ENCODE results near the gene CDH4.

The CDH4 gene

GRCh38 chr20:61524951-61525666 lies 273.0 kb downstream of the CDH4 start:
- no peak for FAIRE-seq

- FAIRE-seq: no peak
These were observed 273.8 kb downstream of the CDH4 start for GRCh38 chr20:61525781-61526431.

GRCh38 chr20:61526907-61527306 lies 274.8 kb downstream of the CDH4 start:
- no peak for FAIRE-seq

GRCh38 chr20:61527626-61528025 lies 275.6 kb downstream of the CDH4 start:
- no peak for FAIRE-seq

- no peak for FAIRE-seq
These were observed 276.5 kb downstream of the CDH4 start for GRCh38 chr20:61528591-61528990.

GRCh38 chr20:61529354-61529753 lies 277.3 kb downstream of the CDH4 start:
- FAIRE-seq: no peak

- FAIRE-seq: no peak
These were observed 279.7 kb downstream of the CDH4 start for GRCh38 chr20:61531553-61532345.

GRCh38 chr20:61532736-61533135 lies 280.7 kb downstream of the CDH4 start:
- FAIRE-seq: no peak

GRCh38 chr20:61533231-61533631 lies 281.2 kb downstream of the CDH4 start:
- FAIRE-seq: no peak

- FAIRE-seq: no peak
These were observed 282.3 kb downstream of the CDH4 start for GRCh38 chr20:61534346-61534745.

GRCh38 chr20:61535091-61535490 lies 283.0 kb downstream of the CDH4 start:
- no peak for FAIRE-seq

GRCh38 chr20:61535536-61535935 lies 283.5 kb downstream of the CDH4 start:
- FAIRE-seq: no peak

GRCh38 chr20:61535956-61536355 lies 283.9 kb downstream of the CDH4 start:
- no peak for FAIRE-seq

- no peak for FAIRE-seq
These were observed 284.6 kb downstream of the CDH4 start for GRCh38 chr20:61536671-61537070.

GRCh38 chr20:61537239-61538182 lies 285.4 kb downstream of the CDH4 start:
- no peak for FAIRE-seq

GRCh38 chr20:61538183-61538942 lies 286.3 kb downstream of the CDH4 start:
- FAIRE-seq: no peak

- FAIRE-seq: no peak
These were observed 286.8 kb downstream of the CDH4 start for GRCh38 chr20:61538943-61539265.

- FAIRE-seq: no peak
These were observed 287.8 kb downstream of the CDH4 start for GRCh38 chr20:61539706-61540360.

GRCh38 chr20:61541537-61541936 lies 289.5 kb downstream of the CDH4 start:
- no peak for FAIRE-seq

GRCh38 chr20:61543086-61543485 lies 291.0 kb downstream of the CDH4 start:
- FAIRE-seq: no peak

GRCh38 chr20:61543931-61544745 lies 292.1 kb downstream of the CDH4 start:
- FAIRE-seq: no peak
